PC-3 (cell line): ENCODE results near the gene LSR.
"Not testable (repeated sequence)": the region's sequence is repeated elsewhere in the genome, so short reads cannot be mapped to it uniquely, and the experiment has no call there.

Experiments
- EZH2phosphoT487 ChIP-seq: fragments of 300-600 bp; sonication (generic); IDR thresholded peaks from 2 replicates; pipeline ENCODE4 v1.6.1; 2018; ENCODE audit warnings: mild to moderate bottlenecking, antibody characterized with exemption, low read length, borderline replicate concordance
- TF ChIP-seq, protein P1 (sequence below): fragments of 300-600 bp; sonication (generic); conservative IDR thresholded peaks from 2 replicates; pipeline ENCODE4 v1.5.1; 2017; ENCODE audit warnings: antibody characterized with exemption, low read depth, mild to moderate bottlenecking, low read length

DNA sequence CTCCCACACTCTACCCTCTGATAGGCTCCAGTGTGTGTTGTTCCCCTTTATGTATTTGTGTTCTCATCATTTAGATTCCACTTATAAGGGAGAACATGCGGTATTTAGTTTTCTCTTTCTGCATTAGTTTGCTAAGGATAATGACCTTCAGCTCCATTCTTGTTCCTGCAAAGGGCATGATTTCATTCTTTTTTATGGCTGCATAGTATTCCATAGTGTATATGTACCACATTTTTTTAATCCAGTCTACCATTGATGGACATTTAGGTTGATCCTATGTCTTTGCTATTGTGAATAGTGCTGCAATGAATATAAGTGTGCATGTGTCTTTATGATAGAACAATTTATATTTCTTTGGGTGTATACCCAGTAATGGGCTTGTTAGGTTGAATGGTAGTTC, 9.2 kb upstream of the LSR start:
- TF ChIP-seq, protein P1, sequence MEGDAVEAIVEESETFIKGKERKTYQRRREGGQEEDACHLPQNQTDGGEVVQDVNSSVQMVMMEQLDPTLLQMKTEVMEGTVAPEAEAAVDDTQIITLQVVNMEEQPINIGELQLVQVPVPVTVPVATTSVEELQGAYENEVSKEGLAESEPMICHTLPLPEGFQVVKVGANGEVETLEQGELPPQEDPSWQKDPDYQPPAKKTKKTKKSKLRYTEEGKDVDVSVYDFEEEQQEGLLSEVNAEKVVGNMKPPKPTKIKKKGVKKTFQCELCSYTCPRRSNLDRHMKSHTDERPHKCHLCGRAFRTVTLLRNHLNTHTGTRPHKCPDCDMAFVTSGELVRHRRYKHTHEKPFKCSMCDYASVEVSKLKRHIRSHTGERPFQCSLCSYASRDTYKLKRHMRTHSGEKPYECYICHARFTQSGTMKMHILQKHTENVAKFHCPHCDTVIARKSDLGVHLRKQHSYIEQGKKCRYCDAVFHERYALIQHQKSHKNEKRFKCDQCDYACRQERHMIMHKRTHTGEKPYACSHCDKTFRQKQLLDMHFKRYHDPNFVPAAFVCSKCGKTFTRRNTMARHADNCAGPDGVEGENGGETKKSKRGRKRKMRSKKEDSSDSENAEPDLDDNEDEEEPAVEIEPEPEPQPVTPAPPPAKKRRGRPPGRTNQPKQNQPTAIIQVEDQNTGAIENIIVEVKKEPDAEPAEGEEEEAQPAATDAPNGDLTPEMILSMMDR: not testable (repeated sequence)
- not testable (repeated sequence) for TF ChIP-seq EZH2phosphoT487
